ENCODE measurements around the gene ABCA9.
"Not testable (repeated sequence)": the region's sequence is repeated elsewhere in the genome, so short reads cannot be mapped to it uniquely, and the experiment has no call there.

The ABCA9 gene

DNA sequence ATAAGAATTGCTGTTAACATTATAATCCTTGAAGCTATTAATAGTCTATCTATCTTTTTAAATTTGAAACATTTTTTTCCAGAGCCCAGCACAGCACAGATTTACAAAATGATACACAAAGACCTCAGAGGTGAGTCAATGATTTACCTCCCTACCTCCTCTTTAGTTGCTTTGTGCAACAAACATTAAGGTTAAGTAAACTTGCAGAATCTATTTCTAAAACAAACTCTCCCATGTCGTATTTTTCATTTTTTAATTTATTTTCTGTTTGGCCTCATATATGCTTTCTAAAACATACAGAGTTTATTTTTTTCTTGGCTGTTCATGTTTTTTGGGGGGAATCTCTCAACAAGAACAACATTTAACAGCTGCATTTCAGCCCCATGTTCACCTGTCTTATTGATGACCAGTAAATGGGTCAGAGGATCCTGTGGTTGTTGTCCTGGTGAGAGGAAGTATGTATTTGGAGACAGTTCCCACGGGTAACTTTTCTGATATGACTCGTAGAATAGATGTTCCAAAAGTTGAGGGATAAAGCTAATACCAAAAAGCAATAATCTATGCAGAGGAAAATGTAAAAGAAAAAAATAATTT is 42.6 kb downstream of the ABCA9 start:
- FAIRE-seq: no peak

DNA sequence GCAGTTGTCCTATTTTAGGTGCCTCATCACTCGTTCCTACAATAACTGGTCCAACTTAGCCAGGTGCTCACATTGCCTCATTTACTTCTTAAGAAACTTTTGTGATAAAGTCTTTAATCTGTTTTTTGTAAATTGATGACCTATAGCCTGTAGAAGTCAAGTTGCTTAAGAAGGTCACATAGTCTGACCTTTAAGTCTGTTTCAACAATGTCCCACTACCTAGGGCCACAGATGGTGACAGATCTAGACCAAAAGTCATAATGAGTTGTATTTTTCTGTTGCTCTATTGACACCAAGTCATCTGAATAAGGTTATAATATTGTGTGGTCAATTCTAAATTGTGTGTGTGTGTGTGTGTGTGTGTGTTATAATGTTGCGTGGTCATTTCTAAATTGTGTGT is 45.1 kb downstream of the ABCA9 start:
- FAIRE-seq: no peak

DNA sequence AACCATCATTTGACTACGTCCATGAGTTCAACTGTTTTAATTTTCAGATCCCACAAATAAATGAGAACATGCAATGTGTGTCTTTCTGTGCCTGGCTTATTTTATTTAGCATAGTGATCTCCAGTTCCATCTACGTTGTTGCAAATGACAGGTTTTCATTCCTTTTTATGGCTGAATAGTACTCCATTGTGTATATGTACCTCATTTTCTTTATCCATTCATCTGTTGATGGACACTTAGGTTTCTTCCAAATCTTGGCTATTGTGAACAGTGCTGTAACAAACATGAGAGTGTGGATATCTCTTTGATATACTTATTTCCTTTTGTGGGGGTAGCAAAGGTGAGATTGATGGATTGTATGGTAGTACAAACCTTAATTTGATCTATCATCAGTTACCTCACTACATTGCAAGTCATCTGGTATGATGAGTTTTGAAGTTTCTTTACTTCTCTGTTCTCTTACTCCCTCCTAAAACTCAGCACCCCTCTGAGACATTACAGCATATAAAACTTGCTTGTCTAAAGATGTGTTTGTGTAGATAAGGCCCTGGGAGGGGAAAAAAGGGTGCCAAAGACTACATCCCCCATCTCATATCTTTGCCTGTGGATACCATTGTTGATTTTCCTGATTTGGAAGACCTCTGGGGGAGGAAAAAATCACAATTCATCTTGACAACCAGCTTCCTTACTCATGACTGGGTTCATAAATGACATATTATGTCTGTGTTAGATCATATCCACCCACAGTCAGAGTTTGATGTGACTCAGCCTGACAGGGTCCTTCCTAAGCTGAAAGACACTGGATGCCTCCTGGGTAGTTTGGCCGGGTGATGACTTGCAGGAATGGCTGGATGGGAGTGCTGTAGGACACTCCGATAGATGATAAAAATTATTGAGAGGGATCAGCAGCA is 47.6 kb downstream of the ABCA9 start:
- no peak for FAIRE-seq

DNA sequence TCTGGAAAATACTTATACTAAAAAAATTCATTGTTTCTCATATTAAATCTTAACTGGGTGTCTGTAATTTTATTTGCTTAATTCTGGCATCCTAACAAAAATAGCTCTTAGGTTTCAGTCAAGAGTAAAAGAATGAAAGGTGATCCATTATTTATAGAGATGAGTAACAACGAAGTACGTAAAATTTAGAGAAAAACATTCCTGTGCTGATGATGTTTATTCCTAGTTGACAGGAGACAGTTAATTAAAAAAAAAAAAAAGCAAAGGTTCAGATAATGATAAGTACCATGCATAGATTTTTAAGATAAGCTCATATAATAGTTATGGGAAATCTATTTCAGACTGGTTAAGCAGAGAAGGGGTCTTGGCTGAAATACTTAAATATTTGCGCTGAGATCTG is 50.8 kb downstream of the ABCA9 start:
- FAIRE-seq: no peak

DNA sequence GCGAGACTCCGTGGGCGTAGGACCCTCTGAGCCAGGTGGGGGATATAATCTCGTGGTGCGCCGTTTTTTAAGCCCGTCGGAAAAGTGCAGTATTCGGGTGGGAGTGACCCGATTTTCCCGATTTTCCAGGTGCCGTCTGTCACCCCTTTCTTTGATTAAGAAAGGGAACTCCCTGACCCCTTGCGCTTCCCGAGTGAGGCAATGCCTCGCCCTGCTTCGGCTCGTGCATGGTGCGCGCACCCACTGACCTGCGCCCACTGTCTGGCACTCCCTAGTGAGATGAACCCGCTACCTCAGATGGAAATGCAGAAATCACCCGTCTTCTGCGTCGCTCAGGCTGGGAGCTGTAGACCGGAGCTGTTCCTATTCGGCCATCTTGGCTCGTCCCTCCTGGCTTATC is 56.0 kb downstream of the ABCA9 start:
- not testable (repeated sequence) for FAIRE-seq

DNA sequence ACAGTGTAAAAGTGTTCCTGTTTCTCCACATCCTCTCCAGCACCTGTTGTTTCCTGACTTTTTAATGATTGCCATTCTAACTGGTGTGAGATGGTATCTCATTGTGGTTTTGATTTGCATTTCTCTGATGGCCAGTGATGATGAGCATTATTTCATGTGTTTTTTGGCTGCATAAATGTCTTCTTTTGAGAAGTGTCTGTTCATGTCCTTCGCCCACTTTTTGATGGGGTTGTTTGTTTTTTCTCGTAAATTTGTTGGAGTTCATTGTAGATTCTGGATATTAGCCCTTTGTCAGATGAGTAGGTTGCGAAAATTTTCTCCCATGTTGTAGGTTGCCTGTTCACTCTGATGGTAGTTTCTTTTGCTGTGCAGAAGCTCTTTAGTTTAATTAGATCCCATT is 61.0 kb downstream of the ABCA9 start:
- FAIRE-seq: not testable (repeated sequence)

DNA sequence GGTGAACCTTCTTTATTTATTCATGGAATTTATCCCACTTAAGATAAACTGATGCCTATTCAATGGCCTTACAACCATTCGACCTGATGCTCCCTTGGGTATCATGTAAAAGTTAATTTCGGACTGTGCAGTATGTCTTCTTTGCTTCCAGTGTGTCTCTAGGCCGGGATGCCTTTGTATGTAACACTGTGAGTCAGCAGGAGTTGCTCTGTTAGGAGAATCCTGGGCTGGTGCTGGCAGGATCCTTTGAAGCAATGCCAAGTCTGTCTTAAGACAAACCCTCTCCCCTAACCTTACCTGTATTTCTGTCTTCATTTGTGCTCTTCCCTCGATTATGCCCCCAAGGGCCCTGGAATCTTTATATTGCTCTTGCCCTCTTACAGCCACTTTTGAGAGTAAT is 67.6 kb downstream of the ABCA9 start:
- no peak for FAIRE-seq

DNA sequence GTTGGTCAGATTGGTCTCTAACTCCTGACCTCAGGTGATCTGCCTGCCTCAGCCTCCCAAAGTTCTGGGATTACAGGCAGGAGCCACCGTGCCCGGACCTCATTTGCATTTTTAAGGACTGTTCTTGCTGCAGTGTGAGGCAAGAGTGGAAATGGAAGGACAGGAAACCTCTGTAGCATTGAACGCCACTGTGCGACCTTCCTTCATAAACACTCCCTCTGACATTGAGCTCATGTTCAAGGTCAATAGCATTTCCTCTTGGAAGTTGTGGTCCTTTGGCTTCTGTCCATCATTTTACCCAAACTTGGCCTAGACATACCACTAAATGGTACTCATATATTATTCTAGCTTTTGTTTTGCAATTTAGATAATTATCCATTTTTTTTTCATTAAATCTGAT is 72.8 kb downstream of the ABCA9 start:
- no peak for FAIRE-seq

DNA sequence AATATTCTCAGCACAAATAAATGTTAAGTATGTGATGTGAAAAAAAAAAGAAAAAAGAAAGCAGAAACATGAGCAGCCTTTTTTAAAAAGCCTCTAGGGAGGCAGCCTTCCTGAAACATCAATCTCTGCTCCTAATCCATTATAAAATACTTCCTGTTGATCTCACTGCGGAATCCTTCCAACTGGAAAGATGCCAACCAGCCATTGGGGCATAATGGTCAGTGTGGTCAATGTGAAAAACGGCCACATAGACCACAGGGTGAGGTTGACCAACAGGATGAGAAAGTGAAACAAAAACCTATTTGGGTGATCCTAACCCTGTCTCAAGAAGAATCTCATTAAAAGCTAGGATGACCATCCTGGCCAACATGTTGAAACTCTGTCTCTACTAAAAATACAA is 79.4 kb downstream of the ABCA9 start:
- no peak for FAIRE-seq

DNA sequence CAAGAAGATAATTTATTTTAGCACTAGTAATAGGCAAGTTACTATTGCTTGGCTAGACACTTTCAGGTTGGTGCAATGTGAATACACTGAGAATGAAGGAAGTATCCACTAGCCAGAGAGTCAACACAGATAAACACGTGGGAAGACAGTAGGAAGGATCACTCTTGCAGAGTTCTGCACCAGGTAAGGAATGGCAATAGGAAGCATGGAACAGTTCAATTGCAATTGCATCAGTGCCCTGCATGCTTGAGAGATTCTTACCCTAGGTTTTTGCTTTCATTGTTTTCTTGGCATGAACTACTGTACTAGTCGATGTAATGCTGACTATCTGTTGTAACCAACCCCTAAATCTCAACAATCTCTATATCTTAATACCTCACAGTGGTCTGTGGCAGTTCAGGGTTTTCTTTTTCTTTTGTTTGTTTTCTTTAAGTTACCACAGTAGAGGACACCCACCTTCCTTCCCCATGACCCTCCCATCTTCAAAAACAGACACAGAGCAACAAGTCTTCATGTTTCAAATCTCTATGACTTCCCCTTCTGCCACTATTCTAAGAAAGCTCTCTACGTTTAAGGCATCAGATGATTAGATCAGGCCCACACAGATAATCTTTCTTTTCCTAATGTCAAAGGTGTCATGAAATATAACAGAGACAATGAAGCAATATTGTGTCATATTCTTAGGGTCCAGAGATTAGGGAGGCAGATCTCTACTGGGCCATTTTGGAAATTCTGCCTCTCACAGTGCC is 87.5 kb downstream of the ABCA9 start:
- no peak for FAIRE-seq

DNA sequence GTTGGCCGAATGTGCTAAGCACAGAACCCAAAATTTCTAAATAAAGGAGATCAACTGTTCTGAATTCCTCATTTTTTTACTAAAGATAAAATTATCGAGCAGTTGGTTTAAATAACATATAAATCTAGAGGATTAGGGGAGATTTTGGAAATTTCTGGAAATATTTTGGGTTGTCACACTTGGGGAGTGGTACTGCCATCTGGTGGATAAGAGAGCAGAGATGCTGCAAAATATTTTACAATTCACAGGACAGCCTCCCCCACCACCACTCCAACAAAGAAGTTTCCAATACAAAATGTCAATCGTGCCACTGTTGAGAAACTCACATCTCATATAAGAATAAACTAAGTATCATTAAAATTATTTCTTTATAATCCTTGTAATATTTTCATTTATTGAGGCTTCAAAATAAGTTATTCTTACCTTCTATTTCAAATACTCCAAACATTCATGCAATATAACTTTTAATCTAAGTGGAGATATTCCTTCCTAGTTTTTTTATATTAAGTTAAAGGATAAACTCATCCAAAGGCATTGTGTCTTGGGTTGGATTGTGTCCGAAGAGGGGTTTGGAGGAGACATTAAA is 88.5 kb downstream of the ABCA9 start:
- FAIRE-seq: peak; percentile 13

DNA sequence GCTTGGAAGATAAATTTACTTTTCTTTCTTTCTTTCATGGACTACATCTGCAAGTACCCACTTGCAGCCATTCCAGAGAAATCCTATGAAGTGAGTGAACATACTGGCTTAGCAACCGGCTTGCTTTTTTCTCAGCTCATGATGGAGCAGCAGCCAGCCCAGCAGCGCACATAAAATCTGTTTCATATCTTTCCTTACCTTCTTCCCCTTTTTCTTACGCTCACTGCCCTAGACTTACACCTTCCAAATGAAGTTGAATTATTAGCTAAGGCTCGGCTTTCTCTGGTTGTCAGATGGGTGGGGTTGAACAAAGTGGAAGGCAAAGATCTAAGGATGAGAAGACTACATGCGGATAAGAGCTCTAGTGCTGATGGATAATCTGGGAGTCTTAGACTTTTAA is 91.6 kb downstream of the ABCA9 start:
- no peak for FAIRE-seq

DNA sequence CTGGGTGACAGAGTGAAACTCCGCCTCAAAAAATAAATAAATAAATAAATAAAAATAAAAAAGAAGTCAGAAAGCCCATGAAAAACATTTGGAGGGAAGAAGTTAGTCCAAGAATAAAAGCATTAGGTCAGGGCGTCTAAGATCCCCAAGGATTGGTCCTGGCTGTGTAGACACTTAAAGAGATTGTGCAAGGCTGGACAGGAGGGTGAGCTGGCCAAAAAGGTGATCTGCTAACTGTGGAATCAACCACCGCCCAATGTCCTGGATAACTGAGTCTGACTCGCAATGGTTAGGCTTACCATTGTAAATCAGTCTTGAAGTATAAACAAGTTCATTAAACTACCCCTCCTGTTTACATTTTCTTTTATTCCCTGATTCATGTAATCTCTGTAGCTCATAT is 96.8 kb downstream of the ABCA9 start:
- FAIRE-seq: no peak

DNA sequence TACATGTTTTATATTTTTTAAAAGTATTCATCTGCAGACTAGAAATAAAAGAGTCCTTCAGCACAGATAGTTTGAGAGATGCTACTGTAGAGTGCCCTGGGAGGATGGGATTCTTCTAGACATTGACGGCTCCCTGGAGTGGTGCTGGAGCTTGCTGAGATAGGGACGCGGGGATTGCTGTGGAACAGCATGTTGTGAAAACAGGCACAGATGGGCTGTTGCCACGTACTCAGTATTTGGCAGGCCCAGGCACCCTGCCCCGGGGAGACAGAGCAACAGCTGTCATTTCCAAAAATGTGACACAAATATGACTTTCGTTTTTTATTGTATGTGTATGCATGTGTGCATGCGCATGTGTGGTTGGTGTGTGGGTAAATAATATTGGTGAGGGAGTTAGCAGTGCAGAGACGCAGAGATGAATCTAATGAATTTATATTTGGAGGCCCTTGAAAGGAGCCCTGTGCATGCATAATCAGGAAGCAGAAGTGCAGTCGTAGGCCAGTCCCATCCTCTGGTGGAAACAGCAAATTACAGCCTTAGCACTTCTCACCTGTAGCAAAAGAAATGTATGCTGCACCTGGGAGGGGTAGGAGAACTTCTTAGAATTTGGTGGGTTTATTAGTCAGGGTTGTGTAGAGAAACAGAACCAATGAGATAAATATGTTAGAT is 99.4 kb downstream of the ABCA9 start:
- FAIRE-seq: no peak

DNA sequence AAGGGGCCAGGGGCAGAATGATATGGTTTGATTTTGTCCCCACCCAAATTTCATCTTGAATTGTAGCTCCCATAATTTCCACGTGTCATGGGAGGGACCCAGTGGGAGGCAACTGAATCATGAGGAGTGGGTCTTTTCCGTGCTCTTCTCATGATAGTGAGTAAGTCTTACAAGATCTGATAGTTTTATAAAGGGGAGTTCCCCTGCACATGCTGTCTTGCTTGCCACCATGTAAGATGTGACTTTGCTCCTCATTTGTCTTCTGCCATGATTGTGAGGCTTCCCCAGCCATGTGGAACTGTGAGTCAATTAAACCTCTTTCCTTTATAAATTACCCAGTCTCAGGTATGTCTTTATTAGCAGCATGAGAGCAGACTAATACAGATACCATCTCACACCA is 101.6 kb downstream of the ABCA9 start:
- FAIRE-seq: not testable (repeated sequence)

DNA sequence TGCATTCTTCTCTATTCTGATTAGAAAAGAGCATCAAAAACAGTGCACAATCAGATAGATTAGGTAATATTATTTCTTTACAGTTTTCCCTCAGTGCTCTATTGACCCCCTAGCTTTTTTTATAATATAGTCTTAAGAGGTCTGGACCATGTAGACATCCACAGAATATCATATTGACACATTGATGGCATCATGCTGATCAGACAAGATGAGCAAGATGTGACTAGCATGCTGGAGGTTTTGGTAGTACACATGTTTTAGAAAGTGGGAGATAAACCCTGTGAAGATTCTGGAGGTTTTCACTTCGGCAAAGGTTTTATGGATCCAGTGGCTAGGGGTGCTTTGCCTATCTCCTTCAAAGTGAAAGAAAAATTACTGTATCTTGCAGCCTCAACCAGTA is 102.8 kb downstream of the ABCA9 start:
- no peak for FAIRE-seq

DNA sequence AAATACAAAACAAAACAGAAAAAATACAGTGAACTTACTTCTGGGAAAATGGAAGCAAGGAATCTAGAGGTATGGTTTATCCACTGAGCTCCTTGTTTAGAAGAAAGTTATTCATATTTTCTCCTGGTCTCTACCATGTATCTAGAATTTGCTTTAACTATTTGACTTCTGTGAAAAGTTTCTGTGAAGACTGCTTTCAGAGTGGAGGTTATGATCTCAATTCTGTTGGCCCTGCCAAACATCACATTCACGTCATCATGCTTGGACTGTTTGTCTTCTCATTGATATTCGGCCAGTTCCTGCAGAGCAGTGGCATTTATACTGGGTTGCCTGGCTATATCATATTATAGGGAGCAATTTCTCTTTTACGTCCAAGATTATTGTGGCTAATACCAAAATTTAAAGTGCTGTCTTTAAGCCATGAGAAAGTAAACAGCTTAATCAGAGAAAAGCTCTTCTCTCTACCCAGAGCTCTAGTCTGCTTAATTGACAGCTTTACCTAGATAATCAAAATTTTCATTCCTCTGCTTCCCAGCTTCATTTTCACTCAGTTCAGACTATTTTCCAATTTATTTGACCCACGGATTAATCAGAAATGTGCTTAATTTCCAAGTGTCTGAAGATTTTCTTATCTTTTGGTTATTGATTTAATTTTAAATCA is 105.4 kb downstream of the ABCA9 start, which contains the start of gene ABCA8:
TSS of gene ABCA8 (minus strand) at position 212 of the 661 bp plus-strand sequence. CDS start 13,358 bp downstream, outside the sequence.
- no peak for FAIRE-seq

DNA sequence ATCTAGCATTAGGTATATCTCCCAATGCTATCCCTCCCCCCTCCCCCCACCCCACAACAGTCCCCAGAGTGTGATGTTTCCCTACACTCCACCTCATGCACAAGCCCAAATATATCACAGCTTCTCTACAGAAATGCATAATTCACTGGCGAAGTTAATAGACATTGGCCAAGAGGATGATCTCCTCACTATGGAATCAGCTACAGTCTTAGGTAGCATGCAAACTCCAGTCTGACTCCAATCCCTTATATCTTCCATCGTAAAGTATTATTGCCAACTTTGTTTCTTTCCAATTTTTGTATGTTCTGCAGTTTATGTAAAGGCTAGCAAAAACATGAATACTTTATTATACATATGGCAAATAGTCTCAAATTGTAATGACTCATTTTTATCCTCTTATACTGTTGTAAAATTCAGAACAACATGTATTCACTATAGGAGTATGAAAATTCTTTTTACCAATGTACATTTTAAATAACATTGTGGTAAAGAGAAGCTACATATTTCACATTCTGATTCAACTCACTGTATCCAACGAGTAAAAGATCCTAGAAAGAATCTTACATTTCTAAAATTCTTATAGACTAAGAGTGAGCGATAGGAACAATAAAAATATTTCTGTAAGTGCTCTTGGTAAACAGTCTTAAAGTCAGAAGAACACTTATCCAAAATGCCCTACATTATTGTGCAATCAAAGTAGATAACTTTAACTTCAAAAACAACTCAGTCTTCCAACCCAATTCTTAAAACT is 106.4 kb downstream of the ABCA9 start:
- no peak for FAIRE-seq

DNA sequence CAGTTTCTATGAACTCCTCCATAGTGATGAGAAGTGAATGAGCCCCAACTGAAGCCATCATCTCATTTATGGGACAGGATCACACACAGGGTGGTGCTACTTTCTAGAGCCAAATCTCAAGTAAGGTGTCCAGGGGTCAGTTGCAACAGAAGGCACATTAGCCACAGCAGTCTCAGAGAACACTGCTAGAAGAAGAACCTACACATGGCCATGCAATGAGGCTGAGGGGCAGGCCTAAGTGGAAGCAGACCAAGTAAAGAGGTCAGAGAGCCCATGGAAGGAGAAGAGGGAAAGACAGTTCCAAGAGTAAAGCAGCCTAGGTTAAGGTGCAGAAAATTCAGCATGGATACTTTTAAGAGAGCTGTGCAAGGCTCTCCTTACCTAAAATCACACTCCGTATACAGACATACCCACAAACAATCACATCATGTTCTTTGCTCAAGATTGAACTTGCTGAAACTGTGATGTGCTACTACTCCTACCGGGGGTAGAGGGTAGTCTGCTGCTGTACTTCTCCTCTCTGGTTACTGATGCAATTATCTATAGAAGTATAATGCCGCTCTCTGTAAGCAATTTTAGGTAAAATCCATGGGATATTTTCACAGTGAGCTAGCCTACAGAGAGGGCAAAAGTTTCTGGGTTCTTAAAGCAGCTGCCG is 107.3 kb downstream of the ABCA9 start:
- no peak for FAIRE-seq

DNA sequence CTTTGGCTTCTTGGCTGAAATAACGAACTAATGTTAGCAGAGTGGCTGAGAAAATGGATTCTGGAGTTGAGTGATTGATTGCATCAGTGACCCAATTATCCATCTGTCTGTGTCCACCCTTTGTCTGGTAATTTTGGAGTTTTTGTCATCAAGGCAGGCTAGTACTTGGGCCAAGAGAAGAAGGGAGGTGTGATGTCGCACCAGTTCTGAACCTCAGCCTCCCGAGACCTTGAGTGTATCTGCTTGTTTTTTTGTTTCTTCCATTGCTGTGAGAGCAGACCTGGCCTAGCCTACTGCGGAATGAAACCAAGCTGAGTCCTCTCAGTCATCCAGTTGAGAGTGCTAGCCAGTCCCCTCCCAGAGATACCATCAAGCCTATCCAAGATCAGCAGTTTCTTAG is 110.0 kb downstream of the ABCA9 start:
- FAIRE-seq: no peak

DNA sequence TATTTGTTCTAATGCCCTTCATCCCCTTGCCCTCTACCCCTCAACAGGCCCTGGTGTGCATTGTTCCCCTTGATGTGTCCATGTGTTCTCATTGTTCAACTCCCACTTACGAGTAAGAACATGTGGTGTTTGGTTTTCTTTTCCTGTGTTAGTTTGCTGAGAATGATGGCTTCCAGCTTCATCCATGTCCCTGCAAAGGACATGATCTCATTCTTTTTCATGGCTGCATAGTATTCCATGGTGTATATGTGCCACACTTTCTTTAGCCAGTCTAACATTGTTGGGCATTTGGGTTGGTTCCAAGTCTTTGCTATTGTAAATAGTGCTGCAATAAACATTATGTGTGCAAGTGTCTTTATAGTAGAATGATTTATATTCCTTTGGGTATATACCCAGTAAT is 112.9 kb downstream of the ABCA9 start:
- FAIRE-seq: not testable (repeated sequence)
